Measurements from ENCODE around the gene PALM3.
"Not testable (repeated sequence)": the region's sequence is repeated elsewhere in the genome, so short reads cannot be mapped to it uniquely, and the experiment has no call there.

Gene PALM3

GRCh38 chr19:14030997-14031718, 30.7 kb downstream of the PALM3 start:
- no peak for DNase-seq

GRCh38 chr19:14028901-14029300, 33.0 kb downstream of the PALM3 start:
- DNase-seq = no peak

- no peak for DNase-seq
These were observed 33.9 kb downstream of the PALM3 start, which contains the start of gene RLN3 for GRCh38 chr19:14027856-14028450. Gene RLN3, plus strand, starts transcription at chr19:14028148. Its CDS starts 57 bp downstream, at chr19:14028205.

GRCh38 chr19:14026652-14027192, 35.2 kb downstream of the PALM3 start:
- not testable (repeated sequence) for DNase-seq

GRCh38 chr19:14023404-14024235, 38.3 kb downstream of the PALM3 start:
- DNase-seq = peak; percentile 10 to 46

GRCh38 chr19:14022469-14022868, 39.4 kb downstream of the PALM3 start:
- no peak for DNase-seq

- no peak for DNase-seq
These were observed 40.4 kb downstream of the PALM3 start for GRCh38 chr19:14021474-14021873.

GRCh38 chr19:14019739-14020138, 42.1 kb downstream of the PALM3 start:
- not testable (repeated sequence) for DNase-seq

DNA sequence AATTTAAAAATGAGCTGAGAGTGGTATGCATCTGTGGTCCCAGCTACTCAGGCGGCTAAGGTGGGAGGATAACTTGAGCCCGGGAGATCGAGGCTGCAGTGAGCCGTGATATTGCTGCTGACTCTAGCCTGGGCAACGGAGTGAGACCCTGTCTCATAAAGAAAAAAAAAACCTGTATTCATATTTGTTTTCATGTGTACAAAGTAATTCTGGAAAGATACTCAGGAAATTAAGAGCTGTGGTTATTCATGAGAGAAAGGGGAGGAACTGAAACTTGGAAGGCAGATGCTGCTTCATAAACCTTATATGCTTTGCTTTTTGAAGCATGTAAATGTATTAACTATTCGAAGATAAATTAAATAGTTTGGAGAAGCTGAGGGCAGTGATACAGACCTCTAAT, 42.8 kb downstream of the PALM3 start:
- no peak for DNase-seq

GRCh38 chr19:14015524-14016035, 46.3 kb downstream of the PALM3 start:
- peak; percentile 55 to 78 for DNase-seq

DNA sequence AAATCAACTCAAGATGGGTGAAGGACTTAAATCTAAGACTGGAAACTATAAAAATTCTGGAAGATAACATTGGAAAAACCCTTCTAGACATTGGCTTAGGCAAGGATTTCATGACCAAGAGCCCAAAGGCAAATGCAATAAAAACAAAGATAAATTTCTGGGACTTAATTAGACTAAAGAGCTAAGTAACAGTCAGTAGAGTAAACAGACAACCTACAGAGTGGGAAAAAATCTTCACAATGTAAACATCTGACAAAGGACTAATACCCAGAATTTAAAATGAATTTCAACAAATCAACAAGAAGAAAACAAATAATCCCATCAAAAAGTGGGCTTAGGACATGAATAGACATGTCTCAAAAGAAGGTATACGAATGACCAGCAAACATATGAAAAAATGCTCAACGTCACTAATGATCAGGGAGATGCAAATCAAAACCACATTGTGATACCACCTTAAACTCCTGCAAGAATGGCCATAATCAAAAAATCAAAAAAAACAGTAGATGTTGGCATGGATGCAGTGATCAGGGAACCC, 49.4 kb downstream of the PALM3 start:
- DNase-seq = no peak

GRCh38 chr19:14006766-14007562, 54.9 kb downstream of the PALM3 start:
- DNase-seq = peak in 1 of 2 experiments; percentile 85

DNA sequence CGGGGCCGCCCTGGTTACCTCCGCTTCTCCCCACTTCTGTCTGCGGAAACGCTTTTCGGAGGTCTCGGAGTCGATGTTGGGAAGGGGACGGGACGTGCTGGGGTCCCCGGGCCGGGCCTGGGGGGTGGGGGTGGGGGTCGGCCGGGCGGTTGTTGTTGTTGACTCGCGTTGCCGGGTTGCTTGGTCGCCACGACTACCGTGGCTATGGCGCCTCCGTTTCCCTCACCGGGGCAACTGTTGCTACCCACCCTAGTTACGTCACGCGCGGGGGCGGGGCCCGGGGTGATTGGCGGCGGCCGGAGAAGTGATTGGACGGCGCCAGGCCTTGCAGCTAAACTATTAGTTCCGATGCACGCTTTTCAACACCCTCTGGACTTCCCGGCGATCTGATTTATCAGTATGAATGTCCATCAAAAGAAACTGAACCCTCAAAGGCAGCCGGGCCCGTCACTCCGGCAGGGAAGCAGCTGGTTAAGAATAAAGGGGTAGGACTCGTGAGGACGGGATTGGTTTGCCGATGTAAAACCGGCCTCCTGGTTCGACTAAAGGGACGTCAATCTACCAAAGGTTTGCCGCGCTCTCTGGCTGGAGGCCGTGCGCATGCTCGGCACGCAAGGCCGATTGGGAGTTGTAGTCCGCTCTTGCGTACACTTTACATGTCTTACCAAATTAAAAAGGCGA, 55.7 kb downstream of the PALM3 start, which contains the start of gene RFX1:
Gene RFX1 (minus strand): TSS at position 236 of the 681 bp plus-strand sequence. CDS start 12,477 bp downstream, outside the sequence.
- peak; percentile 96 to 99 for DNase-seq

GRCh38 chr19:14005349-14006084, 56.4 kb downstream of the PALM3 start:
- peak in 1 of 2 experiments; percentile 82 for DNase-seq

GRCh38 chr19:14004619-14005348, 57.1 kb downstream of the PALM3 start:
- DNase-seq = no peak
